Erythroblast (primary cell): ENCODE data around the gene ELAVL1.

ENCODE experiments used
- GATA1 ChIP-seq: IDR thresholded peaks from 2 replicates; pipeline ENCODE4 v1.6.1; 2011; ENCODE audit warnings: low read depth, mild to moderate bottlenecking, control low read depth, low read length, moderate library complexity
- POLR2A ChIP-seq: IDR thresholded peaks from 2 replicates; pipeline ENCODE4 v1.6.1; 2011; ENCODE audit warnings: mild to moderate bottlenecking, low read length

DNA sequence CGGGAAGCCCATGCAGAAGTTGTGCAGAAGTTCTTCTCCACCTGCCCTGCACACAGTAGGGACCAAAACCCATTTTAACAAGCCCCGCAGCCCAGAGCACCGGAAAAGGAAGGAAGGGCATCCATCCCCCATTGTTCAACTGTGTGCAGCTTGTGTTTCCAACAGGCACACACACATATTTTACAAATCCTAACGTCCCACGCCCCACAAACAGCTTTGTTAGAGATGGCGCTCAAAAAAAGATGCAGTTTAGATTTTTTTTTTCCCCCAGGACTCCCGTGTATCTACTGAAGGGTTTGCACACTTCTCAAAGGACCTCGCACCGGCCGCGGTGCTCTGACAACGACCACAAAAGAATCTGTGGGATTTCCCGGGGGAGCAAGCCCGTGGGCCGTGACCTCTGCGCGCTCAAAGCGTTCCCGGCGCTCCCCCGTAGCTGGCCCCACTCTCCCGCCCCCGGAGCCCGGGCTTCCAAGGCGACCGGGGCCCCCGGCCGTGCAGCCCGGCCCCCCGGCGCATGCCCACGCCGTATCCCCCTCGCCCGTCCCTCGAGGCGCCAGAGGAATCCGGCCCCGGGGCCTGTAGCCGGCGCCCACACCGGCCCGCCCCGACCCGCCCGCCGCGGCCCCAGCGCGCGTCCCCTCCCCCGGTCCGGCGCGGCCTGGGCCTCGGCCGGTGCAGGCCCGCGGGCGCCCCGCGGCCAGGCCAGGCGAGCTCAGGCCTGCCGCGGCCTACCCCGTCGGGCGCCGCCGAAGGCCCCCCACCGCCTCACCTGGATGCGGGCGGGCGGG, 523 bp downstream of the ELAVL1 start:
- no peak for TF ChIP-seq POLR2A
- TF ChIP-seq GATA1, result no peak
